Endothelial cell of umbilical vein (primary cell): ENCODE measurements around the gene RNASEH2B. TPM values are rescaled to one million over a fixed set of nuclear protein-coding genes. Genes with fewer than 3 reads are reported as not detected.

Source experiments
- BruUV-seq: library from RNA; stranded (reverse); fragments of 400-500 nt; replicated peaks from 2 replicates; lab custom pipeline; 2021; lab: Mats Ljungman, UMichigan
- CTCF ChIA-PET: fragments of 300-600, 350-600 bp; sonication (Branson Sonifier 250); formaldehyde crosslinking; loops from one replicate; lab custom pipeline; 2021; ENCODE audit warnings: antibody characterized with exemption, inconsistent platforms; lab: Charles Lee
- POLR2A ChIA-PET: fragments of 300-600, 350-600 bp; sonication (Branson Sonifier 250); formaldehyde crosslinking; loops from one replicate; lab custom pipeline; 2021; ENCODE audit warnings: antibody characterized with exemption, inconsistent platforms; lab: Charles Lee
- DNase-seq: peaks from one replicate; pipeline ENCODE4 v3.0.0-alpha.2; 2011; ENCODE audit warnings: low read depth, low spot score
- FAIRE-seq: peaks from 2 replicates; lab custom pipeline; 2011; peaks lifted over from hg19 to GRCh38; lab: Jason Lieb, UNC
- H2AFZ ChIP-seq: 2 replicates; pipeline ENCODE4 v1.6.0; 2012; ENCODE audit warnings: low read depth, low read length, control low read depth, inconsistent platforms
- H3K27ac ChIP-seq: 2 replicates; pipeline ENCODE4 v1.5.1; 2011; ENCODE audit warnings: low read depth, mild to moderate bottlenecking, control low read depth, low read length, moderate library complexity; ENCODE audit not compliant: insufficient read depth
- H3K27me3 ChIP-seq, 2 experiments: 2 replicates each; pipeline versions ENCODE4 v1.6.0 to v1.6.1; 2011; ENCODE audit warnings: low read length in 2 of 2, mixed read lengths in 1 of 2; ENCODE audit not compliant: control insufficient read depth in 2 of 2, insufficient read depth in 2 of 2
- H3K36me3 ChIP-seq, 2 experiments: 2 replicates in 1 of 2; 3 replicates in 1 of 2; pipeline ENCODE4 v1.5.1; 2011; ENCODE audit warnings: low read length in 2 of 2, mild to moderate bottlenecking in 1 of 2, moderate library complexity in 1 of 2; ENCODE audit not compliant: control insufficient read depth in 2 of 2, insufficient read depth in 2 of 2; ENCODE audit errors: extremely low read depth in 1 of 2
- H3K4me1 ChIP-seq: 3 replicates; pipeline ENCODE4 v1.5.1; 2011; ENCODE audit warnings: mild to moderate bottlenecking, low read length; ENCODE audit not compliant: control insufficient read depth, insufficient read depth; ENCODE audit errors: extremely low read depth
- H3K4me2 ChIP-seq: 2 replicates; pipeline ENCODE4 v1.6.1; 2011; ENCODE audit warnings: low read length, control low read depth, mixed read lengths; ENCODE audit not compliant: insufficient read depth
- H3K4me3 ChIP-seq, 3 experiments: fragments of 200-600 bp in 1 of 3; sonication (generic), shearing (Covaris generic) in 1 of 3; replicated peaks in 1 of 3; 2 replicates each; pipeline ENCODE4 v1.5.1; 2011 to 2016; ENCODE audit warnings: control low read depth in 3 of 3, low read length in 3 of 3, mild to moderate bottlenecking in 2 of 3, inconsistent platforms in 1 of 3, low read depth in 1 of 3, moderate library complexity in 1 of 3; ENCODE audit not compliant: insufficient read depth in 1 of 3
- H3K79me2 ChIP-seq: 2 replicates; pipeline ENCODE4 v1.6.0; 2012; ENCODE audit warnings: low read length, inconsistent platforms; ENCODE audit not compliant: control insufficient read depth, insufficient read depth
- H3K9ac ChIP-seq: replicated peaks from 2 replicates; pipeline ENCODE3; 2011; ENCODE audit warnings: low read length, control low read depth; ENCODE audit not compliant: insufficient read depth; ENCODE audit errors: extremely low read depth
- H3K9me1 ChIP-seq: replicated peaks from 3 replicates; pipeline ENCODE4 v1.6.0; 2011; ENCODE audit warnings: mild to moderate bottlenecking, low read length; ENCODE audit not compliant: control insufficient read depth, insufficient read depth; ENCODE audit errors: extremely low read depth
- H3K9me3 ChIP-seq: replicated peaks from 2 replicates; pipeline ENCODE4 v1.5.1; 2012; ENCODE audit warnings: low read length, inconsistent platforms; ENCODE audit not compliant: control insufficient read depth, insufficient read depth
- H4K20me1 ChIP-seq: replicated peaks from 2 replicates; pipeline ENCODE3; 2011; ENCODE audit warnings: mild to moderate bottlenecking, low read length; ENCODE audit not compliant: control insufficient read depth, insufficient read depth; ENCODE audit errors: extremely low read depth
- EZH2 ChIP-seq: IDR thresholded peaks from 2 replicates; pipeline ENCODE4 v1.6.1; 2012; ENCODE audit warnings: borderline replicate concordance, low read depth, mild to moderate bottlenecking, moderate library complexity, low read length, inconsistent platforms; ENCODE audit not compliant: severe bottlenecking
- FOS ChIP-seq: IDR thresholded peaks from 2 replicates; pipeline ENCODE4 v1.6.1; 2011; ENCODE audit warnings: mild to moderate bottlenecking, low read length, moderate library complexity, borderline replicate concordance; ENCODE audit not compliant: insufficient read depth
- GATA2 ChIP-seq: IDR thresholded peaks from 2 replicates; pipeline ENCODE4 v1.7.0; 2011; ENCODE audit warnings: low read depth, mild to moderate bottlenecking, moderate library complexity, mixed read lengths, low read length; ENCODE audit not compliant: insufficient read length, insufficient read depth
- JUN ChIP-seq: IDR thresholded peaks from 2 replicates; pipeline ENCODE4 v1.6.1; 2011; ENCODE audit warnings: borderline replicate concordance, low read depth; ENCODE audit not compliant: insufficient read length, insufficient read depth
- MAX ChIP-seq: IDR thresholded peaks from 2 replicates; pipeline ENCODE4 v1.6.1; 2011; ENCODE audit not compliant: insufficient read depth, insufficient read length
- MYC ChIP-seq: IDR thresholded peaks from one replicate; pipeline ENCODE4 v1.6.1; 2011; ENCODE audit warnings: mild to moderate bottlenecking, low read depth, low read length
- POLR2A ChIP-seq: IDR thresholded peaks from 2 replicates; pipeline ENCODE4 v1.6.1; 2012; ENCODE audit warnings: low read depth, mild to moderate bottlenecking, control low read depth, low read length
- POLR2AphosphoS5 ChIP-seq: IDR thresholded peaks from 2 replicates; pipeline ENCODE4 v1.6.1; 2012; ENCODE audit warnings: low read depth, mild to moderate bottlenecking, control low read depth, low read length, moderate library complexity; ENCODE audit not compliant: insufficient read depth
- dilution Hi-C: fragments of 300-500 bp; cut with MboI; formaldehyde crosslinking; loops from one replicate; pipeline ENCODE4 v1.15.0; 2019; ENCODE audit warnings: low sequenced_read_pairs; ENCODE audit not compliant: extremely low pct_ligation_motif_present
- intact Hi-C: fragments of 100-400 bp; cut with micrococcal nuclease; formaldehyde crosslinking; loops from one replicate; pipeline ENCODE4 v1.10.0; 2022
- polyA plus RNA-seq, 4 experiments: library from polyadenylated mRNA; depleted of rRNA in 3 of 4; stranded (reverse) in 3 of 4; unstranded in 1 of 4; fragments of >200 nt; gene quantifications; 2 replicates each; pipeline versions ENCODE4 v1.2.1 to v1.2.3, GENCODE V29; 2011 to 2012; ENCODE audit warnings: missing spikeins in 1 of 4
- total RNA-seq: library from RNA; stranded (reverse); gene quantifications from 2 replicates; pipeline ENCODE4 v1.2.3, GENCODE V29; 2021
- TF ChIP-seq, protein P1 (sequence below), 2 donors: IDR thresholded peaks; 1 replicate in 1 of 2; 2 replicates in 1 of 2; pipeline ENCODE4 v1.5.1; 2011; ENCODE audit warnings: low read length in 2 of 2, mild to moderate bottlenecking in 2 of 2, moderate library complexity in 2 of 2, control low read depth in 1 of 2, inconsistent platforms in 1 of 2, low read depth in 1 of 2; ENCODE audit not compliant: insufficient read depth in 1 of 2; ENCODE audit errors: extremely low read depth in 1 of 2

RNASEH2B gene
- total and polyA plus RNA-seq, 2 donors (not counting 3 experiments of a cell fraction or from before 2014, with no cell fraction given): 8.9 to 25.1 TPM

GRCh38 chr13:50932091-50932490 is 22.5 kb downstream of the RNASEH2B start:
- ChIA-PET CTCF (interaction anchor here (1.0 to 1.9 kb wide), 3 partner anchors 18 to 996 kb away, joined by 3 to 7 read pairs (median 4); partner anchors contain the start of gene SPRYD7), POLR2A (no interaction called here)
- Histone ChIP-seq H3K9ac (no peak overlapping the region), H3K79me2 (no peaks in the 10 kb centered on the region), H3K27me3 (no peaks in the 10 kb centered on the region), H3K27ac (no peak overlapping the region), H3K4me3 (no peak overlapping the region), H3K36me3 (peaks cover 0 to 4% of the 10 kb centered on the region in 2 experiments), H3K4me1 (no peaks in the 10 kb centered on the region), H4K20me1 (no peaks in the 10 kb centered on the region), H3K4me2 (no peak overlapping the region), H3K9me1 (no peaks in the 10 kb centered on the region), H3K9me3 (no peaks in the 10 kb centered on the region), H2AFZ (no peak overlapping the region)
- FAIRE-seq: no peak
- no peak for TF ChIP-seq POLR2A
- no peak for TF ChIP-seq MAX
- no peak for TF ChIP-seq POLR2AphosphoS5
- TF ChIP-seq EZH2: no peak
- TF ChIP-seq, protein P1, sequence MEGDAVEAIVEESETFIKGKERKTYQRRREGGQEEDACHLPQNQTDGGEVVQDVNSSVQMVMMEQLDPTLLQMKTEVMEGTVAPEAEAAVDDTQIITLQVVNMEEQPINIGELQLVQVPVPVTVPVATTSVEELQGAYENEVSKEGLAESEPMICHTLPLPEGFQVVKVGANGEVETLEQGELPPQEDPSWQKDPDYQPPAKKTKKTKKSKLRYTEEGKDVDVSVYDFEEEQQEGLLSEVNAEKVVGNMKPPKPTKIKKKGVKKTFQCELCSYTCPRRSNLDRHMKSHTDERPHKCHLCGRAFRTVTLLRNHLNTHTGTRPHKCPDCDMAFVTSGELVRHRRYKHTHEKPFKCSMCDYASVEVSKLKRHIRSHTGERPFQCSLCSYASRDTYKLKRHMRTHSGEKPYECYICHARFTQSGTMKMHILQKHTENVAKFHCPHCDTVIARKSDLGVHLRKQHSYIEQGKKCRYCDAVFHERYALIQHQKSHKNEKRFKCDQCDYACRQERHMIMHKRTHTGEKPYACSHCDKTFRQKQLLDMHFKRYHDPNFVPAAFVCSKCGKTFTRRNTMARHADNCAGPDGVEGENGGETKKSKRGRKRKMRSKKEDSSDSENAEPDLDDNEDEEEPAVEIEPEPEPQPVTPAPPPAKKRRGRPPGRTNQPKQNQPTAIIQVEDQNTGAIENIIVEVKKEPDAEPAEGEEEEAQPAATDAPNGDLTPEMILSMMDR (IDR thresholded peaks at IDR 0.05; ENCODE audit: extremely low read depth in 1 of 2, insufficient read depth in 1 of 2, low read depth in 1 of 2, low read length in 2 of 2): no peak
- no peak for TF ChIP-seq JUN
- no peak for TF ChIP-seq GATA2
- TF ChIP-seq MYC: no peak
- TF ChIP-seq FOS: no peak
- dilution Hi-C loops (no loop called here), intact Hi-C loops (no loop called here)
- BruUV-seq: no TSS peak
- DNase-seq: no peak
